Endodermal cell (in vitro differentiated cells): Measurements from ENCODE around the gene SUN2. TPM values are rescaled to one million over a fixed set of nuclear protein-coding genes. Genes with fewer than 3 reads are reported as not detected.

Experiments used
- DNase-seq: peaks from one replicate; pipeline ENCODE4 v3.0.0-alpha.2; 2017
- H3K27ac ChIP-seq: 2 replicates; pipeline ENCODE4 v1.5.1; 2013; ENCODE audit warnings: mild to moderate bottlenecking, low read depth, low read length, moderate library complexity
- H3K27me3 ChIP-seq: 2 replicates; pipeline ENCODE4 v1.6.1; 2013; ENCODE audit warnings: mild to moderate bottlenecking, low read length, moderate library complexity; ENCODE audit not compliant: insufficient read depth, control insufficient read depth, poor library complexity, severe bottlenecking
- H3K36me3 ChIP-seq: 2 replicates; pipeline ENCODE4 v1.7.0; 2013; ENCODE audit warnings: mild to moderate bottlenecking, low read length, moderate library complexity; ENCODE audit not compliant: control insufficient read depth, insufficient read depth
- H3K4me1 ChIP-seq: one replicate; pipeline ENCODE4 v1.7.0; 2013; ENCODE audit warnings: low read length; ENCODE audit not compliant: control insufficient read depth, insufficient read depth
- H3K4me3 ChIP-seq: 2 replicates; pipeline ENCODE4 v1.5.1; 2013; ENCODE audit warnings: mild to moderate bottlenecking, low read length, moderate library complexity
- H3K9ac ChIP-seq: 2 replicates; pipeline ENCODE4 v1.6.1; 2013; ENCODE audit warnings: mild to moderate bottlenecking, low read length, moderate library complexity; ENCODE audit not compliant: poor library complexity, severe bottlenecking; ENCODE audit errors: extremely low read depth
- H3K9me3 ChIP-seq: 2 replicates; pipeline ENCODE4 v1.6.1; 2013; ENCODE audit warnings: mild to moderate bottlenecking, low read length, moderate library complexity; ENCODE audit not compliant: control insufficient read depth
- H3K27ac Mint-ChIP-seq: 2 replicates; pipeline ENCODE4 v1.8.0; 2020; ENCODE audit warnings: mixed read lengths
- H3K27me3 Mint-ChIP-seq: 2 replicates; pipeline ENCODE4 v1.8.0; 2021; ENCODE audit warnings: mild to moderate bottlenecking, mixed read lengths; ENCODE audit not compliant: insufficient read depth
- H3K36me3 Mint-ChIP-seq: 2 replicates; pipeline ENCODE4 v1.8.0; 2020; ENCODE audit warnings: low read depth, mixed read lengths
- H3K4me1 Mint-ChIP-seq: 2 replicates; pipeline ENCODE4 v1.8.0; 2020; ENCODE audit warnings: mixed read lengths
- H3K4me3 Mint-ChIP-seq: 2 replicates; pipeline ENCODE4 v1.8.0; 2020; ENCODE audit warnings: mild to moderate bottlenecking, moderate library complexity, mixed read lengths
- H3K9me3 Mint-ChIP-seq: 2 replicates; pipeline ENCODE4 v1.8.0; 2020; ENCODE audit warnings: mild to moderate bottlenecking, mixed read lengths
- CTCF ChIP-seq: fragments of 200-600 bp; sonication (generic); conservative IDR thresholded peaks from 2 replicates; pipeline ENCODE4 v1.5.0; 2021; ENCODE audit warnings: antibody characterized with exemption, mild to moderate bottlenecking
- WGBS, 2 experiments: methylation state at CpG; one replicate each; pipeline versions ENCODE4 v1.1.5 to v1.1.7; 2013; ENCODE audit warnings: missing lambda C conversion rate in 2 of 2, mixed read lengths in 1 of 2; ENCODE audit not compliant: insufficient coverage in 1 of 2, insufficient read length in 1 of 2; 5-methylcytosine and 5-hydroxymethylcytosine counted together
- total RNA-seq, 2 donors: library from RNA; stranded (reverse); fragmentation: NEBNext Ultra II Directional in 1 of 2; extraction: Animal tissue kit (Norgen Biotek cat#: 25700) in 1 of 2; gene quantifications; 2 replicates in 1 of 2; 3 replicates in 1 of 2; pipeline ENCODE4 v1.2.1, GENCODE V29; 2021

Gene SUN2
- total RNA-seq, 2 donors from 2014 or later = 23.0 to 32.4 TPM

DNA sequence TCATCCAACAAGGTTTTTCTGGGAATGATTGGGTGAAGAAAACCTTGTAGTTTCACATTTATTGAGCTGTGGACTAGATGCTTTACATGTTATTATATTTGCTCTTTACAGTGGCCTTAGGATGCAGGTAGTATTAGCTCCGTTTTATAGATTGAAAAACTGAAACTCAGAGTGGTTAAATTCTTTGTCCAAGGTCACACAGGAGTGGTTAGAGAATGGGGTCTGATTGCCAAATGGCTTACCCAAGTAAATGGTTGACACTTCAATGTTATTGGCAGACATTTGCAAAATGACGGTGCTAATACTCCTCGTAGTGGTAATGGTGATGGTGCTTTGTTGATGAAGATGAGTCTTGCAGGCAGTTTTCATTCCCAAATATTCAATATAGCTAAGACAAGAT lies 47.8 kb downstream of the SUN2 start:
- Histone ChIP-seq H3K27ac (no peak overlapping the region), H3K4me1 (peaks cover 8% of the 10 kb centered on the region), H3K36me3 (peaks cover 21% of the 10 kb centered on the region), H3K9me3 (no peaks in the 10 kb centered on the region), H3K27me3 (no peaks in the 10 kb centered on the region), H3K9ac (no peak overlapping the region), H3K4me3 (peak overlapping the region; percentile 82)
- Mint-ChIP-seq H3K9me3 (no peaks in the 10 kb centered on the region), H3K27ac (peak overlapping the region; percentile 14), H3K36me3 (peaks cover 2% of the 10 kb centered on the region), H3K4me1 (peaks cover 58% of the 10 kb centered on the region), H3K27me3 (no peaks in the 10 kb centered on the region), H3K4me3 (no peak overlapping the region)
- WGBS, 2 experiments = 91 to 100% methylated on average over 1 to 3 of the region's 3 CpGs
- no peak for DNase-seq
- TF ChIP-seq CTCF = no peak

DNA sequence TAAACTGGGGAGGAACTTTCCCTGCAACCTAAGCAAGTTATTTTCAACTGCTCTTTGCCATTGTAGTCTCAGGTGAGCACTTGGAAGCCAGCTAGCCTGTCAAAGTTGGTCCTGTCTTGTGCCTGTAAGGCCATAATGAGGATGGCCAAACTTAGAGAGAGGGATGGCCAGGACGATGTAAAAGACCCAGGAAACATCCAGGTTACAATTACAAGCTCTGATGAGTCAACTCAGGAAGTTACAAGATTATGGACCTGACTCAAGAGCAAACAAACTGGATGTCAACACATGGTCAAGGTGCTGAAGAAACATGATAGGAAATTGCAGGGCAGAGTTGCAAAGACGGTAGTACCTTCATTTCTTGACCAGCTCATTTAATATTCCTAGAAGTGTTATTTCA lies 48.5 kb downstream of the SUN2 start:
- peak overlapping the region; percentile 81 for H3K9ac ChIP-seq
- peak overlapping the region; percentile 82 for H3K4me3 ChIP-seq
- H3K36me3 ChIP-seq = peaks cover 21% of the 10 kb centered on the region
- H3K4me1 Mint-ChIP-seq = peaks cover 52% of the 10 kb centered on the region
- no peaks in the 10 kb centered on the region for H3K27me3 ChIP-seq
- peaks cover 2% of the 10 kb centered on the region for H3K36me3 Mint-ChIP-seq
- peaks cover 4% of the 10 kb centered on the region for H3K4me1 ChIP-seq
- DNase-seq = no peak
- no peaks in the 10 kb centered on the region for H3K9me3 ChIP-seq
- H3K9me3 Mint-ChIP-seq = no peaks in the 10 kb centered on the region
- peak overlapping the region; percentile 86 for H3K4me3 Mint-ChIP-seq
- WGBS, 2 experiments = 49 to 60% methylated on average over 1 to 2 of the region's 2 CpGs
- no peaks in the 10 kb centered on the region for H3K27me3 Mint-ChIP-seq
- H3K27ac Mint-ChIP-seq = peak overlapping the region; percentile 89
- TF ChIP-seq CTCF = no peak
- H3K27ac ChIP-seq = no peak overlapping the region

GRCh38 chr22:38706901-38707195 lies 49.0 kb downstream of the SUN2 start:
- H3K27me3 Mint-ChIP-seq = no peaks in the 10 kb centered on the region
- 0 to 30% methylated on average over 1 to 2 of the region's 4 CpGs for WGBS, 2 experiments
- Histone ChIP-seq H3K27ac (no peak overlapping the region), H3K4me1 (peaks cover 4% of the 10 kb centered on the region), H3K9me3 (no peaks in the 10 kb centered on the region), H3K27me3 (no peaks in the 10 kb centered on the region), H3K36me3 (peaks cover 21% of the 10 kb centered on the region), H3K9ac (peak overlapping the region; percentile 81), H3K4me3 (peak overlapping the region; percentile 82)
- H3K36me3 Mint-ChIP-seq = peaks cover 2% of the 10 kb centered on the region
- H3K27ac Mint-ChIP-seq = peak overlapping the region; percentile 89
- no peaks in the 10 kb centered on the region for H3K9me3 Mint-ChIP-seq
- peaks cover 47% of the 10 kb centered on the region for H3K4me1 Mint-ChIP-seq
- no peak for TF ChIP-seq CTCF
- H3K4me3 Mint-ChIP-seq = peak overlapping the region; percentile 86
- no peak for DNase-seq
